ENCODE results near the gene MAD2L1BP.

DNA sequence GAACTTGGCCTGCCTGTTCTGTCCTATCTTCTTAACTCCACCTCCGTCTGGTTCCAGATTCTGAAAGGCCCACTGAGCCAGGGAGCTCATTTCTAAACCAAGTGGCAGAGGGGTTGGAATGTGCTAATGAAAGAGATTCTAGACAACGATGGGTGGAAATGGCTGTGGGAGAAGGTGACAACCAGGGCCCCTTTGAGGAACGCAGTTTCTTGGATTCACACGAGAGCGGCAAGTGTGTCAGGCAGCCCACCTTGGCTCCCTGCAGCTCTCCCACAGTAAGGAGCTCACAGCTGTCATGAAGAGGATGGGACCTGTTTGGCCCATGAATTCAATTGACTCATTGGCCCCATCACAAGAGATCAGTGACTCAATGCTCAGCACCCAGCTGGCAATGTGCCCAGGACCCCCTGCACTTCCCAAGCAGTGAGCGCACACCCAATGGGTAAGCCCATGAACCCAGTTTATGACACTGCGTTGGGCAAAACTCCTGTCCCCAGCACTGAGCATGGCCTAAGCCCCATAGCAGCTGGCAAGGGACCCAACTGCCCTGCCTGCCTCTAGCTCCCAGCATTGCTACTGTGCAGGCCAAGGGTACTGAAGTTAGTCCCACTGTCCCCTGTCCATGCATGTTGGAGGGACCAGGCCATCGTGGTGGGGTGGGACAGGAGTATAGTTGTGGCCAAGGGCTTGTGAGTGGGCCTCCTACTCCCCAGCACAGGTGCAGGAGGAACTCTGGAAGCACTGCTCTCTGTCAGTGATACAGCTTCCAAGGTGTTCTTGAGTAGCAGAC, 35.6 kb downstream of the MAD2L1BP start:
- TF ChIP-seq, protein P1, sequence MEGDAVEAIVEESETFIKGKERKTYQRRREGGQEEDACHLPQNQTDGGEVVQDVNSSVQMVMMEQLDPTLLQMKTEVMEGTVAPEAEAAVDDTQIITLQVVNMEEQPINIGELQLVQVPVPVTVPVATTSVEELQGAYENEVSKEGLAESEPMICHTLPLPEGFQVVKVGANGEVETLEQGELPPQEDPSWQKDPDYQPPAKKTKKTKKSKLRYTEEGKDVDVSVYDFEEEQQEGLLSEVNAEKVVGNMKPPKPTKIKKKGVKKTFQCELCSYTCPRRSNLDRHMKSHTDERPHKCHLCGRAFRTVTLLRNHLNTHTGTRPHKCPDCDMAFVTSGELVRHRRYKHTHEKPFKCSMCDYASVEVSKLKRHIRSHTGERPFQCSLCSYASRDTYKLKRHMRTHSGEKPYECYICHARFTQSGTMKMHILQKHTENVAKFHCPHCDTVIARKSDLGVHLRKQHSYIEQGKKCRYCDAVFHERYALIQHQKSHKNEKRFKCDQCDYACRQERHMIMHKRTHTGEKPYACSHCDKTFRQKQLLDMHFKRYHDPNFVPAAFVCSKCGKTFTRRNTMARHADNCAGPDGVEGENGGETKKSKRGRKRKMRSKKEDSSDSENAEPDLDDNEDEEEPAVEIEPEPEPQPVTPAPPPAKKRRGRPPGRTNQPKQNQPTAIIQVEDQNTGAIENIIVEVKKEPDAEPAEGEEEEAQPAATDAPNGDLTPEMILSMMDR (IDR thresholded peaks at IDR 0.05) = no peak
- no peak for TF ChIP-seq POLR2A (IDR thresholded peaks at IDR 0.05)
